Activated naive CD4-positive, alpha-beta T cell (primary cell): ENCODE data around the gene UPK3A.
"Not testable (repeated sequence)": the region's sequence is repeated elsewhere in the genome, so short reads cannot be mapped to it uniquely, and the experiment has no call there.

Experiments
- DNase-seq, 4 experiments: peaks; one replicate each; lab custom pipeline; 2025; lab: John Stamatoyannopoulos, UW

Gene UPK3A

DNA sequence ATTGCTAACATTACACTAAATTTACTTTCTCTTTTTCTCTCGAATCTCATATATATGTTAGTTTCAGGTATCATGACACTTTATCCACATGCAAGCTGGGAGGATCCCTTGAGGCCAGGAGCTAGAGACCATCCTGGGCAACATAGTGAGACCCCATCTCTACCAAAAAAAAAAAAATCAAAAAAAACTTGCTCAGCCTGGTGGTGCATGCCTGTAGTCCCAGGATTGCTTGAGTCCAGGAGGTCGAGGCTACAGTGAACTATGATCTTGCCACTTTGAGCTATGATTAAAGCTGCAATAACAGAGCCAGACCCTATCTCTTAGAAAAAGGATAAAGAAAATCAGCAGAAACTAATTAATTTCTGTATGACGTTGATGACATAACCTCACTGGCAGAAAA lies 3.7 kb upstream of the UPK3A start:
- no peak for DNase-seq

DNA sequence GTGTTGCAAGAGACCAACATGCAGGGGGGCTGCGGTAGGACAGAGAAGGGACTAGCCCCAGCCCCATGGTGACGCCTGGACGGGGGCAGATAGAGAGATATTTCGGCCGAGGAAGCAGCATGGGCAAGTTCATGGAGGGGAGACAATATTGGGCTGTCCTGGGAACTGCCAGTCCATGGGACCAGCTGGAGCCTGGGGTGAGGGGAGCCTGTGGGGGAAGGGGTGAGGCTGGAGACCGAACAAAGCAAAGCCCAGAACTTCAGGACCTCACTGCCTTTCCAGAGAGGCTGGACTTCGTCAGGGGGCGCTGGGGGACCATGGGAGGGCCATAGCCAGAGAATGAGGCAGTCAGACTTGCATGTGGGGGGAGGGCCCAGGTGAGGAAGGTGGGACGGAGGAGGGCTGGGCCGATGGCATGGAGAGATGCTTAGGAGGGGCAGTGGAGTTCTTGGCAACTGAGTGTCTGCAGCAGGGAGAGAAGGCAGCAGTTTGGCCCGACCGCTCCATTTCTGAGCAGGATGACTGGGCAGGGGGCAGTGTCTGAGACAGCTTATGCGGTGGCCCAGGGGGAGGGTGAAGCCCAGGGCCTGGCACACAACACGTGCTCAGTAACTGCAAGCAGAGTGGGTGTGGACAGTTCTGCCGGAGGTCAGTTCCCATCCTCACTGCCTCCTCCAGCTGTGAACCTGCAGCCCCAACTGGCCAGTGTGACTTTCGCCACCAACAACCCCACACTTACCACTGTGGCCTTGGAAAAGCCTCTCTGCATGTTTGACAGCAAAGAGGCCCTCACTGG lies 712 bp downstream of the UPK3A start:
- no peak for DNase-seq

DNA sequence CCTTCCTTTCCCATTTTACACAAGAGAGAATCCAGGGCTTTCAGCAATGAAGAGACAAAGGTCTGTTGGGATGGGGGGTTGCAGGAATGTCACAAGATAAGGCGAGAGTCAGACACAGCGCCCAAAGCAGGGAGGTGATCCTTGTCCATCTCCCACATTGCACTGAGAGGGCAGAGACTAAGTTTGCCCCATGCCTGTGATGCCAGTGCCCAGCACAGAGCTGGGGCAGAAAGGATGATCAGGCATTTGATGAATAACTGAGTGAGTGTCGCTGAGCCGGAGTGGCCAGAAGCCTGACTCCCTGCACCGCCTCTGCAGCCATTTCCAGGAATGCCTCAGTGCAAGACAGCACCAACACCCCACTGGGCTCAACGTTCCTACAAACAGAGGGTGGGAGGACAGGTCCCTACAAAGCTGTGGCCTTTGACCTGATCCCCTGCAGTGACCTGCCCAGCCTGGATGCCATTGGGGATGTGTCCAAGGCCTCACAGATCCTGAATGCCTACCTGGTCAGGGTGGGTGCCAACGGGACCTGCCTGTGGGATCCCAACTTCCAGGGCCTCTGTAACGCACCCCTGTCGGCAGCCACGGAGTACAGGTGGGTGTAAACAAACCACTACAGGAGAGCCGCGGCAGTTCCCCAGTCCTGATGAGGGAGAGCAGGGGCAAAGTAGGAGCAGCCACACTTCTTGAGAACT lies 2.3 kb downstream of the UPK3A start:
- DNase-seq: no peak

DNA sequence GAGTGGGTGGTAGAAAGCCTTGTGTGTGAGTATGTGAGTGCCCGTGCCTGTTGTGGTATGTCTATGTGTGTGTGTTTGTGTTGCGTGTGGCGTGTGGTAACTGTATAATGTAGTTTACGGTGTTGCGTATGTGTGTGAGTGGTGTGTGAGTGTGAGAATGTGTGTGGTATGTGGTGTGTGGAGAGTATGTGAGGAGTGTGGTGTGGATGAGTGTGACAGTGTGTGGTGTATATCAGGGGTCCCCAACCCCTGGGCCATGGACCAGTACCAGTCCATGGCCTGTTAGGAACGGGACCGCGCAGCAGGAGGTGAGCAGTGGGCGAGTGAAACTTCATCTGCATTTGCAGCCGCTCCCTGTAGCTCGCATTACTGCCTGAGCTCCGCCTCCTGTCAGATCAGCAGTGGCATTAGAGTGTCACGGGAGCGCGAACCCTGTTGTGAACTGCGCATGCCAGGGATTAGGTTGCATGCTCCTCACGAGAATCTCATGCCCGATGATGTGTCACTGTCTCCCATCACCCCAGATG lies 5.7 kb downstream of the UPK3A start:
- no peak for DNase-seq

DNA sequence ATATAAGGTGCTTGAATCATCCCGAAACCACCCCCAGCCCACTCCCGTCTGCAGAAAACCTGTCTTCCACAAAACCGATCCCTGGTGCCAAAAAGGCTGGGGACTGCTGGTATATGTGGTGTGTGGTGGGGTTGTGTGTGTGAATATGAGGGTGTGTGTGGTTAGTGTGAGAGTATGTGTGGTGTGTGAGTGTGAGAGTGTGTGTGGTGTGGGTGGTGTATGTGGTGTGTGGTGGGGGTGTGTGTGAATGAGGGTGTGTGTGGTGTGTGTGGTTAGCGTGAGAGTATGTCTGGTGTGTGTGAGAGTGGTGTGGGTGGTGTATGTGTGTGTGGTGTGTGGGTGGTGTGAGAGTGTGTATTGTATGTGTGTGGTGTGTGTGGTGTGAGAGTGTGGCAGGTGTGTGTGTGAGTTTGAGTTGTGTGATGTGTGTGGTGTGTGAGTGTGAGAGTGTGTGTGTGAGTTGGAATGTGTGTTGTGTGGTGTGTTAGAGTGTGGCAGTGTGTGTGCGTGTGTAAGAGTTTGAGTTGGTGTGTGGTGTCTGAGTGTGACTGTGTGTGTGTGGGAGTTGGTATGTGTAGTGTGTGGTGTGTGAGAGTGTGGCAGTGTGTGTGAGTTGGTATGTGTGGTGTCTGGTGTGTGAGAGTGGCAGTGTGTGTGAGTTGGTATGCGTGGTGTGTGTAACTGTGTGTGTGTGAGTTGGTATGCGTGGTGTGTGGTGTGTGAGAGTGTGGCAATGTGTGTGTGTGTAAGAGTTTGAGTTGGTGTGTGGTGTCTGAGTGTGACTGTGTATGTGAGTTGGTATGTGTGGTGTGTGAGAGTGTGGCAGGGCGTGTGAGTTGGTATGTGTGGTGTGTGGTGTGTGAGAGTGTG lies 6.5 kb downstream of the UPK3A start:
- DNase-seq: no peak

DNA sequence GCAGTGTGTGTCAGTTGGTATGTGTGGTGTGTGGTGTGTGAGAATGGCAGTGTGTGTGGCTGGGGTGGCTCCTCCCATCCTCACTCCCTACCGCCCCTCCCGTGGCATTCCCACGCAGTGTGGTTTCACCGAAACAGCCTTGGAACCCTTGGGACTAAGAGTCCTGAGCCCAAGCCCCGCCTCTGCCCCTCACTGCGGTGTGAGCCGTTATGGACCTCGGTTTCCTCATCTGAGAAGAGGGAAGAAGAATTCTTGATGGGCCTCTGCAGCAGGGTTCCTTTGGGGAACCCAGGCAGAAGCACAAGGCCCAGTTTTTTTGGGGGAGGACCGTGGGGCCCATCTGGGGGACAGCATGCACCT lies 7.2 kb downstream of the UPK3A start:
- DNase-seq: no peak

DNA sequence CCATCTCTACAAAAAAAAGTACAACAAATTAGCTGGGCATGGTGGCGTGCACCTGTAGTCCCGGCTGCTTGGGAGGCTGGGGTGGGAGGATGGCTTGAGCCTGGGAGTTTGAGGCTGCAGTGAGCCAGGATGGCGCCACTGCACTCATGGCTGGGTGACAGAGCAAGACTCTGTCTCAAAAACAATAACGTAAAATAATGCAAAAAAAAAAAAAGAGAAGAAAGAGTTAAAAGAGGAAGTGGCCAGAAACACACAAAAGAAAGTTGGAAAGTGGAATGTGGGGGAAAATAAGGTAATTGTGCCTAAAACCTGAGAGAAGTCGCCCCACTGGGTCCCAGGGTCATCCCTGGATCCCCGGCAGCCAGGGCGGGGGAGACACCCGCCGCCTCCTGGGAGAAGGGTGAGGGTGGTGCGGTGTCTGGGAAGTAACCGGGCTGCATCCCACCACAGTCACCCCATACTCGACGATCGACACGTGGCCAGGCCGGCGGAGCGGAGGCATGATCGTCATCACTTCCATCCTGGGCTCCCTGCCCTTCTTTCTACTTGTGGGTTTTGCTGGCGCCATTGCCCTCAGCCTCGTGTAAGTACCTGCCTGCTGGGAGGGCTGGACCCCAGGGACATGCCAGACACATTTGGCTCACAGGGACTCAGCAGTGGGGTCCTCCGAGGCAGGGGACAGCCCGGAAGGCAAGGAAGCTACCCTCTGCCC lies 8.1 kb downstream of the UPK3A start:
- DNase-seq: no peak

DNA sequence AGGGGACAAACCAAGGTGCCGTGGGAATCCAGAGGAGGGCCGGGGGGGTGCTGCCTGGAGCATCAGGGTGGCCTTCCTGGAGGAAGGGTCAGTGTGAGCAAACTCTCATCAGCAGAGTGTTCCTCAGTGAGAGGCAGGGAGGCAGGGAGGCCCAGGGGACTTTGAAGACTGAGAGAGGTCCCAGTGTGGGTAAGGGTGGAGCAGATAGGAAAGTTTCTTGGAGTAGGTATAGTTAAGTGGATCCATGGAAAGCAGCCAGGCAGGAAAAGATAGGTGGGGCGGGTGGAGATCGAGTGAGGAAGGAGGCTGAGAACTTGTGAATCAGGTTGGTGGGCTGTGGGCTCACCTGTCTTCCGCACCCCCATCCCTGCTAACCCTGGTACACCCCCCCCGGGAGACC lies 9.3 kb downstream of the UPK3A start:
- DNase-seq: no peak

DNA sequence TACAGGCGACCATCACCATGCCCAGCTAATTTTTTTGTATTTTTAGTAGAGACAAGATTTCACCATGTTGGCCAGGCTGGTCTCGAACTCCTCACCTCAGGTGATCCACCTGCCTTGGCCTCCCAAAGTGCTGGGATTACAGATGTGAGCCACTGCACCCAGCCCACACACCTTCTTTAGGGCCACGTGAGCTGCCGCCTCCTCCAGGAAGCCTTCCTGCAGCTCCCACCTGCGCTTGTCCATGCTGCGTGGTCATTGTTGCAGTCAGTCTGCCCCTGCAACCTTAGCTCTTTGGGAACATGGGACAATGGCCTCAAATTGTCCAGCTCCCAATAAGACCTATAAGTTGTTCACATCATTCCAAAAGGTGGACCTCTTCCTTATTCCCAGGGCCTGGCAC lies 10.3 kb downstream of the UPK3A start:
- DNase-seq: not testable (repeated sequence)

DNA sequence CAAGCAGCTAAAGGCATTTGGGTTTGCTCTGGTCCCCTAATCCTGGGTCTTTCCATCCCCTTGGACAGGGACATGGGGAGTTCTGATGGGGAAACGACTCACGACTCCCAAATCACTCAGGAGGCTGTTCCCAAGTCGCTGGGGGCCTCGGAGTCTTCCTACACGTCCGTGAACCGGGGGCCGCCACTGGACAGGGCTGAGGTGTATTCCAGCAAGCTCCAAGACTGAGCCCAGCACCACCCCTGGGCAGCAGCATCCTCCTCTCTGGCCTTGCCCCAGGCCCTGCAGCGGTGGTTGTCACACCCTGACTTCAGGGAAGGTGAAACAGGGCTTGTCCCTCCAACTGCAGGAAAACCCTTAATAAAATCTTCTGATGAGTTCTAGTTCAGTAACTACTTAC lies 10.7 kb downstream of the UPK3A start:
- DNase-seq: no peak

DNA sequence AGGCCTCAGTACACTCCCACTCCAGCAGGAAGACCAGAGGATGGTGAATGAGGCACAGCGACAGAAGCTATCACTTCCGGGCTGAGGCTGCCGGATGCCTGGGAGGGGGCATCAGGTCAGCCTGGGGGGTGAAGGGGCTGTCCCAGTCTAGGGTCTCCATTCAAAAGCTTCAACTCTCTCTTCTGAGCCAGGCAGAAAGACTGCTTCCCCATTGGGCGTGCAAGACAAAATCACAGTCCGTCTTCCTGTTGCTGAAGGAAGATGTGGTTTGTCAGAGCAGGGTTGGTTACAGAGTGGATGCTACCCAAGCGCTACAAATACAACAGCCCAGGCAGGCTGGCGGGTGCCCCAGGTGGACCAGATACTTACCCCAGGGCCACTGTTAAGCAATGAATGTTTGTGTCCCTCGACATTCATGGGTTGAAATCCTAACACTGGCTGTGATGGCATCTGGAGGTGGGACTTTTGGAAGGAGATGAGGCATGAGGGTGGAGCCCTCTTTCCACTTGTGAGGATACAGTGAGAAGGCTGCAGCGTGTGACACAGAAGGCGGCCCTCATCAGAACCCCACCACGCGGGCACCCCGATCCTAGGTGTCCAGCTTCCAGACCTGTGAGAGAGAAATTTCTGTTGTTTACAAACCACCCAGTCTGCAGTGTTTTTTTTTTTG lies 12.0 kb downstream of the UPK3A start:
- peak in 2 of 4 experiments; percentile 23 to 31 for DNase-seq

DNA sequence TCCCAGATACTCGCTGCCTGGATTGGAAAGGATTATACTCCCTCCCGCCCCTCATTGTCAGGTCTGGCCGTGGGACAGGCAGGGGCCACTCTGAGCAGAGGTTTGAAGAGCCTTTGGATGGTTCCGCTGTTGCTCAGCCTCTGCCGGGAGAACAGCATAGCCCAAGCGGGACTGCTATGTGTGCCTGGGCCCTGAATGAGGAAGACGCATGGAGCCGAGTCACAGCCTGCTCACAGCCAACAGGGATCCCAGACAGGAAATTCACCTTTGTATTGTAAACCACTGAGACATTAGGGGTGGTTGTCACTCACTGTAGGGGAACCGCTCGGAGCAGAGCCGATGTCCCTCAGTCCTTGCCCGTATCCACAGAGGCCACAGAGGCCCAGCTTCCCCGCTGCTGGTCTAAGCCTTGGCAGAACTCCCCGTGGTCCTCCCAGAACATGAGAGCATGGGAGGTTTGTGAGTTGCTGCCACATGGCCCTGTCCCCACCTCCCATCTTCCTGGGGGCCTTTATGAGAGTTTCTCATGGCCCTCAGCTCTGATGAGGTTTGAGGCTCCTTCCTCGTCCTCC lies 14.3 kb downstream of the UPK3A start:
- no peak for DNase-seq

DNA sequence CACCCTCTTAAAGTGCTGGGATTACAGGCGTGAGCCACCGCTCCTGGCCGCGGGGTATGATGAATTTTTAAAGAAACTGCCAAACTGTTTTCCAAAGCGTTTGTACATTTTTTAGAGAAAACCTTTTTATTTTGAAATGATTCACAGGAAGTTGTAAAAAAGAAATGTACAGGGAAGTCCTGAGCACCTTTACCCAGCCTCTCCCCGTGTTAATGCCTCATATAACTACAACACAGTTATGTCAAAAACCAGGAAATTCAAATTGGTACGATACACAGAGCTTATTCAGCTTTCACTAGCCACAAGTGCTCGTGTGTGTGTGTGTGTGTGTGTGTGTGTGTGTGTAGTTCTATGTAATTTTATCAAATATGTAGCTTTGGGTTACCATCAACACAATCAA lies 18.0 kb downstream of the UPK3A start:
- no peak for DNase-seq

DNA sequence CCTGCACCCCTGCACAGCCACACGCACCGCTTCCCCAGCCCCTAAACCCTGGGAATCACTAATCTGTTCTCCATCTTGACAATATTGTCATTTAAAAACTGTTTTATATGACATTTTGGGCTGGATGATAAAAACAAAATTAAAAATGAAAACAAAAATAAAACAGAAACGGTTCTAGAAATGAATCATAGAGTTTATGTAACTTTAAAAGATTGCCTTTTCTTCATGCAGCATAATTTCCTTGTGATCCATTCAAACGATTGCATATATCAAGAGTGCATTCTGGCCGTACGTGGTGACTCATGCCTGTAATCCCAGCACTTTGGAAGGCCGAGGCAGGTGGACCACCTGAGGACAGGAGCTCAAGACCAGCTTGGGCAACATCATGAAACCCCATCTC lies 18.4 kb downstream of the UPK3A start:
- DNase-seq: no peak

DNA sequence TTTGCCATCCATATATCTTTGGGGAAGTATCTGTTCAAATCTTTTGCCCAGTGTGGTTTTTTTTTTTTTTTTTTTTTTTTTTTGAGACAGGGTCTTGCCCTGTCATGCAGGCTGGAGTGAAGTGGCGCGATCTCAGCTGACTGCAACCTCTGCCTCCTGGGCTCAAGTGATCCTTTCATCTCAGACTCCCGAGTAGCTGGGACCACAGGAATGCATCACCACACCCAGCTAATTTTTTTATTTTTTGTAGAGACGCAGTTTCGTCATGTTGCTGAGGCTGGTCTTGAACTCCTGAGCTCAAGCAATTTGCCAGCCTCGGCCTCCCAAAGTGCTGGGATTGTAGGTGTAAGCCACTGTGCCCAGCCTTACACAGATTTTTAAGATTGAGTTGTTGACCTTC lies 20.2 kb downstream of the UPK3A start:
- DNase-seq: no peak

DNA sequence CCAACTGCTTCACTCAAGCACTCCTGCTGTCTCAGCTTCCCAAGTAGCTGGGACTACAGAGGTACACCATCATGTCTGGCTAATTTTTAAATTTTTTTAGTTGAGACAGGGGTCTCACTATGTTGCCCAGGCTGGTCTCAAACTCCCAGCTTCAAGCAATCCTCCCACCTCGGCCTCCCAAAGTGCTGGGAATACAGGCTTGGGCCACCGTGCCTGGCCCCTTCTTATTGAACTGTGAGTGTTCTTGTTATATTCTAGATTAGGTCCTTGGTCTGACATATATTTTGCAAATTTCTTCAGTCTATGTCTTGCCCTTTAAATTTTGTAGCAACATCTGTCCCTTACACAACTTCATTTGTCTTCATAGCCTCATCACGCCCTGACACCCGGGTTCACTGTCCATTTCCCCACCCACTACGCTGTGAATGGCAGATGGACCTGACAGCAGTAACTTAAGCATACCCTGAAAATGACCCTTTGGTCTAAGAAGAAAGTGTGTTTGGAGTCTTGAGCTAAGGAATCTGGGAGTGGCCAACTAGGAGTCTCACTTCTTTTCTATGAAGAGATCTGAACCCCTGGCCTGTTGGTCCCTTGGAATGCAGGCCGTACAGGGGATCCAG lies 20.8 kb downstream of the UPK3A start:
- DNase-seq: no peak

DNA sequence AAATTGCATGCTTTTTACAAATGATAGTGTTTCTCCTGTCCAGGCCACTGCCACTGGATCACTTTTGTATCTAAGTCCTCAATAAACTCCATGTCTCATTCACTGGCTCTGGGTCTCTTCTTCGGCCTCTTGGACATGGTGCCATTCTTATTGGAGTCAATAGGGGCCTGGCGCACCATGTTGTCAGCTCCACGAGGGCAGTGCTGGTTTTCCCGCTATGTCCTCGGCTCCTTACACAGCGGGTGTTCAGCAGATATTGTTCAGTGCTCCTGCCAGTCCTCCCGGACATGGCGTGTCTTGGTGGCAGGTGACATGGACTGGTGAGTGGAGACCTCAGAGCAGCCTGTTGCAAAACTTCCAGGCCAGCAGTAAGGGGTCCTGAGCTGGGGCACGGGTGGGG lies 21.4 kb downstream of the UPK3A start:
- DNase-seq: no peak

DNA sequence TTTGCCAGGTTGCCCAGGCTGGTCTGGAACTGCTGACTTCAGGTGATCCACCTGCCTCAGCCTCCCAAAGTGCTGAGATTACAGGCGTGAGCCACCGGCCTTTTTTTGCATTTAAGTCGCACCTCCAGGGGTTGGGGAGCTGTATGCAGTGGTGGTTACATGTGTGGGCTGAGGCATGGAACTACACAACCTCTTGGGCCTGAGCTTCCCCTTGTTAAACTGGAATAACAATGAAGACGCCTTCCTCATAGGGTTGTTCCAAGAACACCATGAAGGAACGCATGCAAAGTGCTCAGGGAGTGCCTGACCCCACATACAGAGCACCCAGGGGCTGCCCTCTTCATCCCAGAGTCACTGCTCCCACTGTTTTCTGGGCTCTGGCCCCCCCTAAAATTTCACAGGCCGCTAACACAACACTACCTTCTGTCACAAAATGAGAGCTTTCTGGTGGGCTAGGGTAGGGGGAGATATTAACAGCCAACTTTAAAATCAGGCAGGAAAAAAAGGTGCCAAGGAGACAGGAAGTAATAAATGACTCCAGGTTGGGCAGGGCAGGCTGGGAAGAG lies 23.7 kb downstream of the UPK3A start:
- DNase-seq: no peak

DNA sequence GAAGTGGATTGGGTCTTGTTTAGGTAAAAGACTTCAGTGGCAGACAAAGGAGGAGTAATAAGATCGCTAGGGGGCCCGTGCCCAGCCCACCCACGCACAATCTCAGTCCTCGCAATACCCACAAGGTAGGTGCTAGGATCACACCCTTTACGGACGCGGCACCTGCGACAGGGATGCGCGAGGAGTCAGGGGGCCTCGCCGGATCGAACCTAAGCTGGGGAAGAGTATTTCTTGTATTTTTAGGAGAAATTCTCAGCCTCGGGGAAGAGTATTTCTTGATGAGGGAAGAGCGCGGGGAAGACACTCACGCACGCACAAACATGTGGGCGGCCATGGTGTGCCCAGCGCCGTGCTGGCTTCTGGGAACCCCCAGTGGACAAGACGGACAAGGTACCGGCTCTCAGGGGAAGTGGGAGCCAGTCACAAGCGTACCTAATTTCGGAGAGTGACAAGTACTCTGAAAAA lies 24.2 kb downstream of the UPK3A start:
- DNase-seq: no peak
